ENCODE results near the gene SLC25A40. TPM values are rescaled to one million over a fixed set of nuclear protein-coding genes. Genes with fewer than 3 reads are reported as not detected.

The SLC25A40 gene
- total and polyA plus RNA-seq, 2 of the 13 experiments (the other 11 are each of a cell fraction or from before 2014, with no cell fraction given): 12.9 to 13.6 TPM

GRCh38 chr7:87876040-87876868 is at the start of gene SLC25A40, which contains the start of gene DBF4 (continued):
- TF ChIP-seq ZFP36 (IDR thresholded peaks at IDR 0.05; ENCODE audit: borderline replicate concordance, low read depth, low read length, partially characterized antibody) (no peak), PHF5A (CRISPR knock-in tag; IDR thresholded peaks at IDR 0.05; ENCODE audit: low read depth, unreplicated experiment) (peak; percentile 60), MEIS1 (CRISPR knock-in tag; IDR thresholded peaks at IDR 0.05; ENCODE audit: borderline replicate concordance) (no peak), ZNF124 (CRISPR knock-in tag; IDR thresholded peaks at IDR 0.05) (no peak), MAX (IDR thresholded peaks at IDR 0.05) (peak; percentile 99), NR2F1 (CRISPR knock-in tag; IDR thresholded peaks at IDR 0.05) (no peak), TEAD2 (CRISPR knock-in tag; IDR thresholded peaks at IDR 0.05) (no peak), MIER2 (CRISPR knock-in tag; IDR thresholded peaks at IDR 0.05) (no peak; the same call in 1 of the 2 replicates), BHLHE40 (IDR thresholded peaks at IDR 0.05; ENCODE audit: low read length) (peak; percentile 85), ZFX (CRISPR knock-in tag; IDR thresholded peaks at IDR 0.05; ENCODE audit: low read depth) (peak; percentile 73), ZNF432 (CRISPR knock-in tag; IDR thresholded peaks at IDR 0.05; ENCODE audit: borderline replicate concordance) (no peak), ZNF383 (CRISPR knock-in tag; IDR thresholded peaks at IDR 0.05; ENCODE audit: borderline replicate concordance) (no peak), ZNF318 (CRISPR knock-in tag; IDR thresholded peaks at IDR 0.05) (no peak), MLLT10 (CRISPR knock-in tag; IDR thresholded peaks at IDR 0.05) (no peak), ZNF337 (CRISPR knock-in tag; IDR thresholded peaks at IDR 0.05; ENCODE audit: borderline replicate concordance, low read depth) (peak; percentile 47; the same call in 1 of the 2 replicates), TBL1XR1 (IDR thresholded peaks at IDR 0.05; ENCODE audit: borderline replicate concordance, low read length, partially characterized antibody) (no peak), GABPB1 (CRISPR knock-in tag; IDR thresholded peaks at IDR 0.05) (peak; percentile 80), KLF15 (CRISPR knock-in tag; IDR thresholded peaks at IDR 0.05; ENCODE audit: borderline replicate concordance) (no peak; the same call in 1 of the 2 replicates), ATF4 (CRISPR knock-in tag; IDR thresholded peaks at IDR 0.05) (peak in 1 of 2 experiments; percentile 55; a peak in 1 of 4 replicates), NFIC (IDR thresholded peaks at IDR 0.05; ENCODE audit: low read length) (no peak)

Data from HepG2 (cell line).